HEK293 (cell line): ENCODE data around the gene CSRNP2.

Experiments used
- GLIS2 ChIP-seq: fragments of 450-650 bp; formaldehyde crosslinking; IDR thresholded peaks from 2 replicates; pipeline ENCODE4 v1.5.1; 2016; ENCODE audit warnings: missing biosample characterization, missing genetic modification characterization
- MEIS1 ChIP-seq: sonication (generic); formaldehyde crosslinking; IDR thresholded peaks from 2 replicates; pipeline ENCODE4 v1.8.1; 2022; ENCODE audit warnings: missing genetic modification reagents, mild to moderate bottlenecking, borderline replicate concordance
- PATZ1 ChIP-seq: fragments of 450-650 bp; formaldehyde crosslinking; IDR thresholded peaks from 2 replicates; pipeline ENCODE4 v1.5.1; 2016; ENCODE audit warnings: missing biosample characterization, missing genetic modification characterization
- PRDM10 ChIP-seq: fragments of 450-650 bp; formaldehyde crosslinking; IDR thresholded peaks from 2 replicates; pipeline ENCODE4 v1.5.1; 2016; ENCODE audit warnings: missing biosample characterization, missing genetic modification characterization
- PRDM4 ChIP-seq: fragments of 450-650 bp; formaldehyde crosslinking; IDR thresholded peaks from 2 replicates; pipeline ENCODE4 v1.5.1; 2017; ENCODE audit warnings: missing biosample characterization, missing genetic modification characterization
- RBAK ChIP-seq: fragments of 450-650 bp; formaldehyde crosslinking; IDR thresholded peaks from 2 replicates; pipeline ENCODE4 v1.5.1; 2016; ENCODE audit warnings: missing biosample characterization, missing genetic modification characterization
- WT1 ChIP-seq: fragments of 450-650 bp; formaldehyde crosslinking; IDR thresholded peaks from 2 replicates; pipeline ENCODE4 v1.5.1; 2016; ENCODE audit warnings: missing biosample characterization, missing genetic modification characterization
- ZBTB10 ChIP-seq: fragments of 450-650 bp; formaldehyde crosslinking; IDR thresholded peaks from 2 replicates; pipeline ENCODE4 v1.5.1; 2016; ENCODE audit warnings: missing biosample characterization, missing genetic modification characterization
- ZBTB49 ChIP-seq: fragments of 450-650 bp; formaldehyde crosslinking; IDR thresholded peaks from 2 replicates; pipeline ENCODE4 v1.5.1; 2016; ENCODE audit warnings: missing biosample characterization, missing genetic modification characterization, low read depth
- ZNF10 ChIP-seq: fragments of 450-650 bp; formaldehyde crosslinking; IDR thresholded peaks from 2 replicates; pipeline ENCODE4 v1.5.1; 2017; ENCODE audit warnings: missing biosample characterization, missing genetic modification characterization
- ZNF16 ChIP-seq: fragments of 450-650 bp; formaldehyde crosslinking; IDR thresholded peaks from 2 replicates; pipeline ENCODE4 v1.5.1; 2016; ENCODE audit warnings: low read depth, missing biosample characterization, missing genetic modification characterization
- ZNF221 ChIP-seq: fragments of 450-650 bp; formaldehyde crosslinking; IDR thresholded peaks from 2 replicates; pipeline ENCODE4 v1.5.1; 2017; ENCODE audit warnings: missing biosample characterization, missing genetic modification characterization, borderline replicate concordance
- ZNF37A ChIP-seq: fragments of 450-650 bp; IDR thresholded peaks from 2 replicates; pipeline ENCODE4 v1.5.1; 2018; ENCODE audit warnings: missing biosample characterization, missing genetic modification characterization
- ZNF398 ChIP-seq: fragments of 450-650 bp; formaldehyde crosslinking; IDR thresholded peaks from 2 replicates; pipeline ENCODE4 v1.5.1; 2017; ENCODE audit warnings: missing biosample characterization, missing genetic modification characterization
- ZNF423 ChIP-seq: fragments of 450-650 bp; formaldehyde crosslinking; IDR thresholded peaks from 2 replicates; pipeline ENCODE4 v1.5.1; 2016; ENCODE audit warnings: missing biosample characterization, missing genetic modification characterization
- ZNF473 ChIP-seq: fragments of 450-650 bp; formaldehyde crosslinking; IDR thresholded peaks from 2 replicates; pipeline ENCODE4 v1.5.1; 2017; ENCODE audit warnings: missing biosample characterization, missing genetic modification characterization
- ZNF488 ChIP-seq: fragments of 450-650 bp; formaldehyde crosslinking; IDR thresholded peaks from 2 replicates; pipeline ENCODE4 v1.5.1; 2016; ENCODE audit warnings: missing biosample characterization, missing genetic modification characterization
- ZNF561 ChIP-seq: fragments of 450-650 bp; IDR thresholded peaks from 2 replicates; pipeline ENCODE4 v1.5.1; 2018; ENCODE audit warnings: missing biosample characterization, missing genetic modification characterization, borderline replicate concordance
- ZNF629 ChIP-seq: fragments of 450-650 bp; formaldehyde crosslinking; IDR thresholded peaks from 2 replicates; pipeline ENCODE4 v1.5.1; 2017; ENCODE audit warnings: missing biosample characterization, missing genetic modification characterization
- ZNF664 ChIP-seq: fragments of 450-650 bp; formaldehyde crosslinking; IDR thresholded peaks from 2 replicates; pipeline ENCODE4 v1.5.1; 2016; ENCODE audit warnings: missing biosample characterization, missing genetic modification characterization
- ZNF707 ChIP-seq: fragments of 450-650 bp; formaldehyde crosslinking; IDR thresholded peaks from 2 replicates; pipeline ENCODE4 v1.5.1; 2016; ENCODE audit warnings: missing biosample characterization, missing genetic modification characterization
- ZNF843 ChIP-seq: fragments of 450-650 bp; formaldehyde crosslinking; IDR thresholded peaks from 2 replicates; pipeline ENCODE4 v1.5.1; 2016; ENCODE audit warnings: missing biosample characterization, missing genetic modification characterization

Gene CSRNP2

GRCh38 chr12:51047655-51048540 lies 35.5 kb downstream of the CSRNP2 start, which contains the start of gene LETMD1 (continued):
- peak; percentile 70; the same call in 1 of the 2 replicates for TF ChIP-seq PRDM10 (tag by site-specific recombination)
- peak; percentile 39; the same call in 1 of the 2 replicates for TF ChIP-seq ZNF664 (tag by site-specific recombination)
- TF ChIP-seq ZNF16, result no peak
- TF ChIP-seq ZNF707 (tag by site-specific recombination), result no peak
- no peak for TF ChIP-seq ZNF488 (tag by site-specific recombination)
- peak; percentile 63 for TF ChIP-seq WT1 (tag by site-specific recombination)
- 0 out of 2 replicates have a peak, but pooled peaks have one; percentile 65 for TF ChIP-seq ZNF561 (tag by site-specific recombination)
- no peak for TF ChIP-seq PRDM4 (tag by site-specific recombination)
- peak; percentile 83 for TF ChIP-seq ZNF629 (tag by site-specific recombination)
- TF ChIP-seq ZNF423, result peak; percentile 80; the same call in 1 of the 2 replicates
- TF ChIP-seq ZNF843 (tag by site-specific recombination), result peak; percentile 60; the same call in 1 of the 2 replicates
- TF ChIP-seq ZNF473 (tag by site-specific recombination), result no peak
- TF ChIP-seq ZNF398 (tag by site-specific recombination), result no peak
- TF ChIP-seq PATZ1, result peak; percentile 68
- no peak for TF ChIP-seq ZBTB49 (tag by site-specific recombination)
- TF ChIP-seq MEIS1 (CRISPR knock-in tag), result no peak
- no peak for TF ChIP-seq ZNF221 (tag by site-specific recombination)
- peak; percentile 52 for TF ChIP-seq ZNF10
- TF ChIP-seq GLIS2, result peak; percentile 44; the same call in 1 of the 2 replicates
- peak; percentile 74 for TF ChIP-seq ZBTB10
- TF ChIP-seq ZNF37A (tag by site-specific recombination), result no peak
- no peak for TF ChIP-seq RBAK (tag by site-specific recombination)
